Hepatocyte (in vitro differentiated cells): ENCODE measurements around the gene ZRSR2. TPM values are rescaled to one million over a fixed set of nuclear protein-coding genes. Genes with fewer than 3 reads are reported as not detected.
"Not testable (repeated sequence)": the region's sequence is repeated elsewhere in the genome, so short reads cannot be mapped to it uniquely, and the experiment has no call there.

Source experiments
- DNase-seq: peaks from one replicate; pipeline ENCODE4 v3.0.0-alpha.2; 2016; ENCODE audit warnings: low spot score
- H2AFZ ChIP-seq: fragments of 200-600 bp; sonication (generic); 2 replicates; pipeline ENCODE4 v1.6.0; 2016; ENCODE audit warnings: antibody characterized with exemption, mild to moderate bottlenecking
- H3K27ac ChIP-seq: fragments of 200-600 bp; sonication (generic); 2 replicates; pipeline ENCODE4 v1.5.1; 2016; ENCODE audit warnings: mild to moderate bottlenecking
- H3K27me3 ChIP-seq: fragments of 200-600 bp; sonication (generic); 2 replicates; pipeline ENCODE4 v1.6.1; 2016
- H3K36me3 ChIP-seq: fragments of 200-600 bp; sonication (generic); replicated peaks from 2 replicates; pipeline ENCODE4 v1.5.1; 2016; ENCODE audit warnings: low read depth; ENCODE audit not compliant: insufficient read depth
- H3K4me1 ChIP-seq: fragments of 200-600 bp; sonication (generic); 2 replicates; pipeline ENCODE4 v1.5.1; 2016; ENCODE audit warnings: mild to moderate bottlenecking, moderate library complexity; ENCODE audit not compliant: insufficient read depth
- H3K4me2 ChIP-seq: fragments of 200-600 bp; sonication (generic); 2 replicates; pipeline ENCODE4 v1.6.0; 2016
- H3K4me3 ChIP-seq: fragments of 200-600 bp; sonication (generic); 2 replicates; pipeline ENCODE4 v1.5.1; 2016; ENCODE audit warnings: mild to moderate bottlenecking
- H3K79me2 ChIP-seq: fragments of 200-600 bp; sonication (generic); 2 replicates; pipeline ENCODE4 v1.6.0; 2017; ENCODE audit warnings: mild to moderate bottlenecking
- H3K9me2 ChIP-seq: fragments of 200-600 bp; sonication (generic); replicated peaks from 2 replicates; pipeline ENCODE4 v1.6.0; 2017; ENCODE audit warnings: mild to moderate bottlenecking; ENCODE audit not compliant: insufficient read depth
- H3K9me3 ChIP-seq: fragments of 200-600 bp; sonication (generic); 2 replicates; pipeline ENCODE4 v1.5.1; 2016; ENCODE audit warnings: low read depth, mild to moderate bottlenecking
- H4K20me1 ChIP-seq: fragments of 200-600 bp; sonication (generic); 2 replicates; pipeline ENCODE4 v1.6.0; 2016; ENCODE audit warnings: mild to moderate bottlenecking; ENCODE audit not compliant: insufficient read depth, poor library complexity, severe bottlenecking
- CTCF ChIP-seq: fragments of 200-600 bp; sonication (generic); IDR thresholded peaks from 2 replicates; pipeline ENCODE4 v1.5.1; 2016; ENCODE audit warnings: antibody characterized with exemption, mild to moderate bottlenecking; ENCODE audit not compliant: poor library complexity
- EZH2 ChIP-seq: fragments of 200-600 bp; sonication (generic); IDR thresholded peaks from 2 replicates; pipeline ENCODE4 v1.6.1; 2016; ENCODE audit warnings: antibody characterized with exemption, mild to moderate bottlenecking, borderline replicate concordance
- EZH2phosphoT487 ChIP-seq: fragments of 200-600 bp; sonication (generic); IDR thresholded peaks from one replicate; pipeline ENCODE4 v1.6.1; 2018; ENCODE audit warnings: antibody characterized with exemption, mild to moderate bottlenecking, low read depth, moderate library complexity; ENCODE audit not compliant: unreplicated experiment, severe bottlenecking
- WGBS: methylation state at CpG from one replicate; pipeline ENCODE4 v1.1.6; 2016; ENCODE audit warnings: low lambda C conversion rate; ENCODE audit errors: missing lambda C conversion rate; 5-methylcytosine and 5-hydroxymethylcytosine counted together
- polyA plus RNA-seq: library from polyadenylated mRNA; unstranded; fragments of >200 nt; fragmentation: Nextera tagmentation; extraction: Ambion mirVana; gene quantifications from 2 replicates; pipeline ENCODE4 v1.2.1, GENCODE V29; 2016
- total RNA-seq: library from RNA; depleted of rRNA; stranded (reverse); fragments of >200 nt; gene quantifications from 2 replicates; pipeline ENCODE4 v1.2.3, GENCODE V29; 2014

The ZRSR2 gene
- total and polyA plus RNA-seq, 2 experiments from 2014 or later = 8.1 to 15.7 TPM

DNA sequence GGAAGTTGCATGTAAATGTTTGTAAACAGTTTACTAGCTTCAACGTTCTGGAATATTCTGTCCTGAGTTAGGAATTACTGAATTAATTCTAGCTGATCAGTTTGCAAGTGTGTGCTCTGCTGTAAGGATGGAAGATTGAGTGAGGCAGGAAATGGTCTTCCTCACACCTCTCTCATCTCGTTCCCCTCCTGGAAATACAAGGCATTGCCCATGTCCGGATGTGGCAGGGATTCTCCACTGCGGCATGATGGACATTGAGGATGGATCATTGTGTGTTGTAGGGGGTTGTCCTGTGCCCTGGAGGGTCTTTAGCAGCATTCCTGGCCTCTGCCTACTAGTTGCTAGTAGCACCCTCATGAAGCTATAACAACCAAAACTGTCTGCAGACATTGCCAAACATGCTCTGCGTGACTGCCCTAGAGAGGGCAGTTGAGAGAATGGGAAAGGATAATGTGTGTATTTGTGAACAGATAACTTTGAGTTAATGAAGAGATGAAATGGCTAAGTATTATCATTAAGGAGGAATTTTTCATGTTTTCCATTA, 39.6 kb upstream of the ZRSR2 start:
- Histone ChIP-seq H3K9me3 (no peaks in the 10 kb centered on the region), H3K27me3 (no peaks in the 10 kb centered on the region), H3K4me1 (peaks cover 27% of the 10 kb centered on the region), H3K4me2 (peak overlapping the region; percentile 19), H3K4me3 (no peak overlapping the region), H3K9me2 (no peaks in the 10 kb centered on the region), H3K36me3 (no peaks in the 10 kb centered on the region), H3K79me2 (peaks cover under 1% of the 10 kb centered on the region), H2AFZ (no peak overlapping the region), H3K27ac (peak overlapping the region; percentile 78), H4K20me1 (no peaks in the 10 kb centered on the region)
- TF ChIP-seq CTCF (no peak), EZH2 (no peak), EZH2phosphoT487 (no peak)
- DNase-seq = no peak
- WGBS = 57% methylated on average over 5 of the region's 5 CpGs

- DNase-seq = peak; percentile 31
- Histone ChIP-seq H3K27ac (peak overlapping the region; percentile 78), H4K20me1 (no peaks in the 10 kb centered on the region), H3K4me3 (no peak overlapping the region), H2AFZ (no peak overlapping the region), H3K9me2 (no peaks in the 10 kb centered on the region), H3K27me3 (no peaks in the 10 kb centered on the region), H3K36me3 (no peaks in the 10 kb centered on the region), H3K4me2 (peak overlapping the region; percentile 19), H3K4me1 (peaks cover 27% of the 10 kb centered on the region), H3K9me3 (no peaks in the 10 kb centered on the region), H3K79me2 (no peaks in the 10 kb centered on the region)
- no peak for TF ChIP-seq EZH2
- no peak for TF ChIP-seq EZH2phosphoT487
- TF ChIP-seq CTCF = no peak
- 32% methylated on average over 4 of the region's 4 CpGs for WGBS
Measured at GRCh38 chrX:15751155-15751819, 39.0 kb upstream of the ZRSR2 start.

DNA sequence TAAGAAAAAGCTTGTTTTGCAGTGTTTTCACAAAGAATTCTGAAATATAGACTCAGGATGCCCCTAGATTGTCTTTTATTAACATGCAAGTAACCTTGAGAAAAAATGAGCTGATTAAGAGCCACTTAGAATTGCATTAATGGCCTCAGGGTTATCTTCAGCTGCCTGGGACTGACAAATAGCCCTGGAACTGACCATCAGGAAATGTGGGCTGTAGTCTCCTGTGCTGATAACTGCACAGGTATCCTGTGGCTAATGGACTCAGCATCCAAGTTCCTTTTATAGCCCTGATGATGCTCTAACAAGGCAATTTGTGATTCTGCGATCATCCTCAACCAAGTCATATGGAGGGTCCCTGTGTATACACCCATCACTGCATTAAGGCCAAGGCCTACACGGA, 35.2 kb upstream of the ZRSR2 start:
- WGBS = 75% methylated on average over 2 of the region's 2 CpGs
- Histone ChIP-seq H3K9me2 (no peaks in the 10 kb centered on the region), H3K4me2 (no peak overlapping the region), H3K27ac (no peak overlapping the region), H3K9me3 (no peaks in the 10 kb centered on the region), H3K79me2 (no peaks in the 10 kb centered on the region), H4K20me1 (no peaks in the 10 kb centered on the region), H3K36me3 (no peaks in the 10 kb centered on the region), H3K4me3 (no peak overlapping the region), H3K4me1 (peaks cover 19% of the 10 kb centered on the region), H2AFZ (no peak overlapping the region), H3K27me3 (no peaks in the 10 kb centered on the region)
- DNase-seq = no peak
- no peak for TF ChIP-seq CTCF
- no peak for TF ChIP-seq EZH2

DNA sequence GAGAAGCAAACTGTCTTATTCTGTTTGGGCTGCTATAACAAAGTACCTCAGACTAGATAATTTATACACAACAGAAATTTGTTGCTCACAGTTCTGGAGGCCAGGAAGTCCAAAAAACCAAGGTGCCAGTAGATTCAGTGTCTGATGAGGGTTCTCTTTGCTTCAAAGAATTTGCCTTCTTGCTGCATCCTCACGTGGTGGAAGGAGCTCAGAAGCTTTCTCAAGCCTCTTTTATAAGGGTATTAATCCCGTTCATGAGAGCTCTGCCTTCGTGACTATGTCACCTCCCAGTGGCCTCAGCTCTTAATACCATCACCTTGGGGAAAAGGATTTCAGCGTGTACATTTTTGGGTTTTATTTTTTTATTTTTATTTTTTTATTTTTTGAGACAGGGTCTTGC, 32.1 kb upstream of the ZRSR2 start:
- no peak overlapping the region for H3K4me2 ChIP-seq
- no peaks in the 10 kb centered on the region for H3K9me2 ChIP-seq
- no peaks in the 10 kb centered on the region for H4K20me1 ChIP-seq
- H2AFZ ChIP-seq = no peak overlapping the region
- no peak overlapping the region for H3K4me3 ChIP-seq
- no peaks in the 10 kb centered on the region for H3K9me3 ChIP-seq
- H3K4me1 ChIP-seq = no peaks in the 10 kb centered on the region
- no peak overlapping the region for H3K27ac ChIP-seq
- WGBS = 77% methylated on average over 4 of the region's 4 CpGs
- no peaks in the 10 kb centered on the region for H3K79me2 ChIP-seq
- DNase-seq = no peak
- TF ChIP-seq EZH2phosphoT487 (no peak), CTCF (no peak), EZH2 (no peak)
- H3K27me3 ChIP-seq = no peaks in the 10 kb centered on the region
- H3K36me3 ChIP-seq = no peaks in the 10 kb centered on the region

- H3K36me3 ChIP-seq = not testable (repeated sequence)
Measured at GRCh38 chrX:15759886-15760285, 30.4 kb upstream of the ZRSR2 start.

More at GRCh38 chrX:15759886-15760285, 30.4 kb upstream of the ZRSR2 start:
- not testable (repeated sequence) for H4K20me1 ChIP-seq, H3K9me3 ChIP-seq, H3K4me1 ChIP-seq, H2AFZ ChIP-seq, H3K27ac ChIP-seq, H3K4me3 ChIP-seq, H3K79me2 ChIP-seq, H3K27me3 ChIP-seq, H3K9me2 ChIP-seq, H3K4me2 ChIP-seq, DNase-seq
- WGBS = 91% methylated on average over 6 of the region's 6 CpGs
